GM12892 (cell line): ENCODE measurements around the gene DNAH2.

Experiments
- POLR2A ChIP-seq: IDR thresholded peaks from 2 replicates; pipeline ENCODE4 v1.6.1; 2011; ENCODE audit warnings: low read depth, low read length, control low read depth
- POLR2AphosphoS5 ChIP-seq: IDR thresholded peaks from 2 replicates; pipeline ENCODE4 v1.6.1; 2011; ENCODE audit warnings: low read depth, low read length, control low read depth
- TAF1 ChIP-seq: IDR thresholded peaks from 2 replicates; pipeline ENCODE4 v1.6.1; 2011; ENCODE audit warnings: low read depth, mild to moderate bottlenecking, control low read depth, low read length, borderline replicate concordance

DNA sequence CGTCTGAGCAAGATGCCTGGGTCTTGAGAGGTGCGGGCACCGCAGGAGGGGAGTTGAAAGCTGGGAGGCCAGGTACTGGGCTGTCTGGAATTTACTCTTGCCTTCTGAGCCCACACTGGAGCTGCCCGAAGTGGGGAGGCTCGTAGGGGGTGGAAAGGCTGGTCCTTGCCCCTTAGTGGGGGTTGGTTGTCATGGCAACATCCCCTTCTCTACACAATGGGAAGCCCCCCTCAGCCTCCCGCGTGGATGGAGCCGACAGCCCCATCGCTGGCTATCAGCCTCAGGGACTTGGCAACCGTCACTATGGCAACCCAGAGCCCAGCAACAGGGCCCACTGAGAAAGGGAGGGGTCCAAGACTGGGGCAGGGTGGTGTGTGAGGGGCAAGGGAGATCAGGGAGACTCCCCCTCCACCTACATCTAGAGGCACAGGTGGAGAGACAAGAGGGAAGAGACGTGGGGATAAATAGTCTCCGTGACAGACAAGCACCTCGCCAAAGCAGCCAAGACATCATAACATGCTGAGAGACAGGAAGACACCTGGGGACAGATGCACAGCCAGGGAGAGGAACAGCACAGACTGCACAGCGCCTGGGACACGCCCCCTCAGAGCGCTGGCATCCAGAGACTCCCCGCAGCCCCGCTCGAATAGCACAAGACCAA, 5.3 kb upstream of the DNAH2 start:
- TF ChIP-seq POLR2A (no peak), POLR2AphosphoS5 (no peak), TAF1 (no peak)
